Caco-2 (cell line): Measurements from ENCODE around the gene SEMA4B. TPM values are rescaled to one million over a fixed set of nuclear protein-coding genes. Genes with fewer than 3 reads are reported as not detected.

Experiments
- BruUV-seq: library from RNA; stranded (reverse); fragments of 400-500 nt; replicated peaks from 2 replicates; lab custom pipeline; 2021; lab: Mats Ljungman, UMichigan
- CTCF ChIA-PET: fragments of 300-600 bp; sonication (Branson Sonifier 250); formaldehyde crosslinking; loops from one replicate; lab custom pipeline; 2022; ENCODE audit warnings: antibody characterized with exemption; lab: Charles Lee
- POLR2A ChIA-PET: fragments of 300-600 bp; sonication (Branson Sonifier 250); formaldehyde crosslinking; loops from one replicate; lab custom pipeline; 2022; ENCODE audit warnings: antibody characterized with exemption; lab: Charles Lee
- DNase-seq, 2 experiments: peaks; one replicate each; pipeline versions ENCODE4 v3.0.0 to v3.0.0-alpha.2; 2020 to 2022
- H3K27me3 ChIP-seq: replicated peaks from 2 replicates; pipeline ENCODE4 v1.6.0; 2011; ENCODE audit warnings: low read length; ENCODE audit not compliant: control insufficient read depth, insufficient read depth
- H3K36me3 ChIP-seq: 2 replicates; pipeline ENCODE4 v1.5.1; 2011; ENCODE audit warnings: low read length; ENCODE audit not compliant: control insufficient read depth, insufficient read depth
- H3K4me1 ChIP-seq: fragments of 250-450 bp; sonication (Bioruptor Pico); 2 replicates; pipeline ENCODE4 v1.5.1; 2020; ENCODE audit warnings: mild to moderate bottlenecking
- H3K4me3 ChIP-seq: 2 replicates; pipeline ENCODE4 v1.5.1; 2011; ENCODE audit warnings: low read depth, mild to moderate bottlenecking, control low read depth, low read length
- H3K9me3 ChIP-seq: fragments of 250-450 bp; sonication (Bioruptor Pico); 2 replicates; pipeline ENCODE4 v1.5.1; 2020; ENCODE audit warnings: mild to moderate bottlenecking, moderate library complexity
- H3K27ac Mint-ChIP-seq: one replicate; pipeline ENCODE4 v1.8.0; 2022; ENCODE audit warnings: mixed read lengths; ENCODE audit not compliant: unreplicated experiment
- H3K27me3 Mint-ChIP-seq: one replicate; pipeline ENCODE4 v1.8.0; 2022; ENCODE audit warnings: mixed read lengths; ENCODE audit not compliant: insufficient read depth, unreplicated experiment
- H3K36me3 Mint-ChIP-seq: one replicate; pipeline ENCODE4 v1.8.0; 2022; ENCODE audit warnings: mild to moderate bottlenecking, mixed read lengths; ENCODE audit not compliant: insufficient read depth, unreplicated experiment
- H3K4me1 Mint-ChIP-seq: one replicate; pipeline ENCODE4 v1.8.0; 2022; ENCODE audit warnings: low read depth, mixed read lengths; ENCODE audit not compliant: unreplicated experiment
- H3K4me3 Mint-ChIP-seq: one replicate; pipeline ENCODE4 v1.8.0; 2022; ENCODE audit warnings: mild to moderate bottlenecking, moderate library complexity, mixed read lengths; ENCODE audit not compliant: unreplicated experiment
- H3K9me3 Mint-ChIP-seq: one replicate; pipeline ENCODE4 v1.8.0; 2022; ENCODE audit warnings: mixed read lengths; ENCODE audit not compliant: unreplicated experiment
- CTCF ChIP-seq, 2 experiments: fragments of 200-600 bp in 1 of 2; IDR thresholded peaks; 1 replicate in 1 of 2; 2 replicates in 1 of 2; pipeline versions ENCODE4 v1.5.1 to v1.8.0; 2011 to 2022; ENCODE audit warnings: antibody characterized with exemption in 1 of 2, control low read depth in 1 of 2, inconsistent platforms in 1 of 2, low read depth in 1 of 2, low read length in 1 of 2, mild to moderate bottlenecking in 1 of 2, moderate library complexity in 1 of 2; ENCODE audit not compliant: insufficient read depth in 1 of 2, severe bottlenecking in 1 of 2, unreplicated experiment in 1 of 2
- intact Hi-C: fragments of 100-400 bp; cut with micrococcal nuclease; formaldehyde crosslinking; loops from one replicate; pipeline ENCODE4 v1.10.0; 2022; ENCODE audit not compliant: unreplicated experiment
- total RNA-seq: library from RNA; stranded (reverse); gene quantifications from 2 replicates; pipeline ENCODE4 v1.2.3, GENCODE V29; 2022

The SEMA4B gene
- total RNA-seq, 1 experiment from 2014 or later = 13.9 TPM

DNA sequence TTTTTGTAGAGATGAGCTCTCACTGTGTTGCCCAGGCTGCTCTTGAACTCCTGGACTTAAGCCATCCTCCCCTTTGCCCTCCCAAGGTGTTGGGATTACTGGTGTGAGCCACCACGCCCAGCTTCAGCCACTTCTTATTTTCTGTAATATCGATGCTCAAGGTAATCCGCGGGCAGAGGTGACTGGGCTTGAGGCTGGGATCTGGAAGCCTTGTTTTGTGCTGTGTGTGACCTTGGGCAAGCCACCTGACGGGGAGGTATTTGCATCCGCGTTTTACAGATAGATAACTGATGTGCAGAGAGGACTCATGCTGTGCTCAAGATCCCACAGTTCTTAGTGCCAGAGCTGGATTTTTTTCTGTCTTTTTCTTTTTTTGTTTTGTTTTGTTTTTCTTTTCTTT is 27.8 kb upstream of the SEMA4B start:
- intact Hi-C loops = no loop called here
- H3K27me3 ChIP-seq = no peaks in the 10 kb centered on the region
- H3K4me3 ChIP-seq = no peak overlapping the region
- no peaks in the 10 kb centered on the region for H3K9me3 Mint-ChIP-seq
- H3K4me3 Mint-ChIP-seq = no peak overlapping the region
- ChIA-PET CTCF (no interaction called here), POLR2A (no interaction called here)
- no TSS peak for BruUV-seq
- no peaks in the 10 kb centered on the region for H3K36me3 ChIP-seq
- H3K9me3 ChIP-seq = no peaks in the 10 kb centered on the region
- H3K27ac Mint-ChIP-seq = no peak overlapping the region
- no peaks in the 10 kb centered on the region for H3K4me1 Mint-ChIP-seq
- H3K27me3 Mint-ChIP-seq = no peaks in the 10 kb centered on the region
- no peaks in the 10 kb centered on the region for H3K4me1 ChIP-seq
- no peaks in the 10 kb centered on the region for H3K36me3 Mint-ChIP-seq
- TF ChIP-seq CTCF (IDR thresholded peaks at IDR 0.05; ENCODE audit: insufficient read depth in 1 of 2, low read depth in 1 of 2, low read length in 1 of 2, severe bottlenecking in 1 of 2, unreplicated experiment in 1 of 2) = no peak
- DNase-seq = no peak

DNA sequence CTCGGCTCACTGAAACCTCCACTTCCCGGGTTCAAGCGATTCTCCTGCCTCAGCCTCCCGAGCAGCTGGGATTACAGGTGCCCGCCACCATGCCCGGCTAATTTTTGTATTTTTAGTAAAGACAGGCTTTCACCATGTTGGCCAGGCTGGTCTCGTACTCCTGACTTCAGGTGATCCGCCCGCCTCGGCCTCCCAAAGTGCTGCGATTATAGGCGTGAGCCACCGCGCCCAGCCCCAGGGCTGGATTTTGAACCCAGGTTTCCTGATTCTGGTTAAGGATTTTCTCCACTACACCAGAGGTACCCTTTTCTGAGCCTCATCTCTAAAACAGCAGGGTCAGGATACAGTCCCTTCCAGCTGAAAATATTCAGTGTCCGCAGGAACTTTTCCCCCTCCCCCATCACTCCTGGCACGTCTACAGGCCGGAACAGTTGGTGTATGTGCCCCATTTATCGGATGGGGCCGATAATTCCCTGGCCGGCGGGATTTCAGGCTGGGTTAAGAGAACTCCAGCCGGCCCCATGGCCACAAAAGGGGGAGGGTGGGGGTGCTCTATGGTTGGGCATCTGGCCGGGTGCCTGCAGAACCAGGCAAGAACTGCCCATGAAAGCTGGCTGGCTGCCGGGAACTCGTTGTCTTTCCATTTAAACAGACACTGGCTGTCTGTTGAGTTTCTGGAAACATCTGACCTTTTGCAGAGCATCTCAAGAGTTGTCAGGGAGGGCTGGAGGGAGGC is 26.8 kb upstream of the SEMA4B start:
- DNase-seq = no peak
- no peak overlapping the region for H3K4me3 ChIP-seq
- H3K9me3 ChIP-seq = no peaks in the 10 kb centered on the region
- BruUV-seq = no TSS peak
- Mint-ChIP-seq H3K4me3 (no peak overlapping the region), H3K27me3 (no peaks in the 10 kb centered on the region), H3K4me1 (no peaks in the 10 kb centered on the region), H3K9me3 (no peaks in the 10 kb centered on the region), H3K36me3 (no peaks in the 10 kb centered on the region), H3K27ac (no peak overlapping the region)
- H3K27me3 ChIP-seq = no peaks in the 10 kb centered on the region
- ChIA-PET POLR2A (no interaction called here), CTCF (no interaction called here)
- TF ChIP-seq CTCF (IDR thresholded peaks at IDR 0.05; ENCODE audit: insufficient read depth in 1 of 2, low read depth in 1 of 2, low read length in 1 of 2, severe bottlenecking in 1 of 2, unreplicated experiment in 1 of 2) = no peak
- intact Hi-C loops = no loop called here
- no peaks in the 10 kb centered on the region for H3K4me1 ChIP-seq
- H3K36me3 ChIP-seq = no peaks in the 10 kb centered on the region

- no peaks in the 10 kb centered on the region for H3K36me3 Mint-ChIP-seq
- no peak for TF ChIP-seq CTCF (IDR thresholded peaks at IDR 0.05; ENCODE audit: insufficient read depth in 1 of 2, low read depth in 1 of 2, low read length in 1 of 2, severe bottlenecking in 1 of 2, unreplicated experiment in 1 of 2)
- CTCF ChIA-PET = no interaction called here
- Histone ChIP-seq H3K9me3 (no peaks in the 10 kb centered on the region), H3K27me3 (no peaks in the 10 kb centered on the region), H3K4me3 (no peak overlapping the region), H3K4me1 (no peaks in the 10 kb centered on the region), H3K36me3 (no peaks in the 10 kb centered on the region)
- H3K27me3 Mint-ChIP-seq = no peaks in the 10 kb centered on the region
- H3K4me1 Mint-ChIP-seq = no peaks in the 10 kb centered on the region
- no TSS peak for BruUV-seq
- H3K27ac Mint-ChIP-seq = no peak overlapping the region
- intact Hi-C loops = no loop called here
- DNase-seq = no peak
- no peaks in the 10 kb centered on the region for H3K9me3 Mint-ChIP-seq
- no peak overlapping the region for H3K4me3 Mint-ChIP-seq
- POLR2A ChIA-PET = no interaction called here
Measured at GRCh38 chr15:90177012-90177411, 24.1 kb upstream of the SEMA4B start.
